GM10847 (cell line): ENCODE measurements around the gene TAMALIN.
A peak's percentile ranks its signal among the peaks of the same experiment; 100 is the strongest.

Experiments used
- POLR2A ChIP-seq: IDR thresholded peaks from 2 replicates; pipeline ENCODE4 v1.6.1; 2011; ENCODE audit not compliant: insufficient read length; ENCODE audit errors: extremely low read depth

The TAMALIN gene

GRCh38 chr12:52036587-52037171 lies 29.9 kb downstream of the TAMALIN start:
- TF ChIP-seq POLR2A = peak; percentile 31

GRCh38 chr12:52037248-52037861 lies 30.6 kb downstream of the TAMALIN start:
- TF ChIP-seq POLR2A = no peak

DNA sequence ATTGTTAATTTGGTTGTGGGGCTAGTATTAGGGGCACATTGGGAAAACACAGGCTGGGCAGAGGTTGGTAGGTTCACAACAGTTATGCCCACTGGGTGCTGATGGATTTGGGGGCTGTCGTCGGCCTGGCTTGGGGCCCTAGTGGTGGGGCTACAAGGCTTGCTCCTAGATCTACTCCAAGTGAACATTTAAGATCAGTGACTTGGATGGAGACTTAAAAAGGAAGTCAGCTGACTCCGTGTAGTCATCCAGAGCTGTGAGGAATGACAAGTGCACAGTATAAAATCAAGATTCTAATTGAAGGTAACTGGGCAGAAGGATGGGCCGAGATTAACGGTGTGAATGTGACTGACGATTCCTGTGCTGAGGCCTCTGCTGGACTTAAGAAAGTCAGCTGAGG lies 31.7 kb downstream of the TAMALIN start:
- TF ChIP-seq POLR2A = no peak

- TF ChIP-seq POLR2A = no peak
These were observed 34.3 kb downstream of the TAMALIN start for GRCh38 chr12:52041035-52041434.

DNA sequence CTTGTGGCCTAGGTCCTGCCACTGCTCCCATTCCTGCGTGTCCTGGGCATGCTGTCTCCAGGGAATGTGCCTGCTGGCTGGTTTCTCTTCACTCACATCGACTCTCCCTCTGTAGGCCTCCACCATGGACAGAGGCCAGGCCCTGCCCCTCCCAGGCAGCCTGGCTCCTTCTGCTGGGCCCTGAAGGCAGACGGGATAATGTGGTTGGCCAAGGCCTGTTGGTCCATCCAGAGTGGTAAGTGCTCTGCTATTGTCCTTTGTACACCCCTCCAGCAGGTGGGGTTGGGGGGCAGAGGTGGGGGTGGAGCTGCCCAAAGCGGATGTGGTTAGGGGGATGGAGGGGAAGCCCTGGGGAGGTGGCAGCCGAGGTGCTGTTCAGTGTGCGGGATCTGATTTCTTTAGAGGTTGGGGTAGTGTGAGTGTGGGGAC lies 35.0 kb downstream of the TAMALIN start:
- no peak for TF ChIP-seq POLR2A

DNA sequence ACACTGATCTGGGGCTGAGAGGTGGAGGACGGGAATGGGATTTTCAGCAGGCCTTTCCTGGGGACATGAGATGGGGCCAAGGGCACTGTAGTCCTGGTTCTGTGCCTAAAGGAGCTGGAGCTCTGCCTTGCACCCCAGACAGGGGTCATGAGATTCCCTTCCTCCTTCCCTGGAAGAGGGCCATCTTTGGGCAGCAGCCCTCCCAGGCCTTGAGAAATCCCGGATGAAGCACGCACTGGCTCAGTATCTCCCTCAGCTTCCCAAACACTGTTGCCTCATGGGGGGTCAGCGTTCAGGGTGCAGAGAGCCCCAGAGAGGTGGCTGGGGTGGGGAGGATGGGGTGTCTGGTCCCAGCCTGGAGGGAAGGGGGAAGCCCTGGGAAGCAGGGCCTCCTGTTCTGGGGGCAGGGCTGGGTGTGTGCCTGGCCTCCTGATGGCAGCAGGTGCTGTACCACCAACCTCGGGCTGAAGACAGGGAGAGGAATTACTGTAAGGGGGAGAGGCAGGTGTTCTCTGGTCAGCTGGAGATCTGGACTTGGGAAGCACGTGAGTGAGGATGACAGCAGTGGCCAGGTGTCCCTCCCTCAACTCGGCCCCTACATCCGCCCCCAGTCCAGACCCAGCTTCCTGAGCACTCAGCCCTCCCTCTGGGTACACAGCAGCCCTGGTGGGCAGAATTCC lies 36.1 kb downstream of the TAMALIN start:
- no peak for TF ChIP-seq POLR2A

GRCh38 chr12:52043386-52044212 lies 36.9 kb downstream of the TAMALIN start:
- TF ChIP-seq POLR2A = no peak

GRCh38 chr12:52044292-52044983 lies 37.7 kb downstream of the TAMALIN start:
- no peak for TF ChIP-seq POLR2A

- TF ChIP-seq POLR2A = no peak
These were observed 39.1 kb downstream of the TAMALIN start for GRCh38 chr12:52045794-52046199.

- no peak for TF ChIP-seq POLR2A
These were observed 40.1 kb downstream of the TAMALIN start for GRCh38 chr12:52046859-52047258.

DNA sequence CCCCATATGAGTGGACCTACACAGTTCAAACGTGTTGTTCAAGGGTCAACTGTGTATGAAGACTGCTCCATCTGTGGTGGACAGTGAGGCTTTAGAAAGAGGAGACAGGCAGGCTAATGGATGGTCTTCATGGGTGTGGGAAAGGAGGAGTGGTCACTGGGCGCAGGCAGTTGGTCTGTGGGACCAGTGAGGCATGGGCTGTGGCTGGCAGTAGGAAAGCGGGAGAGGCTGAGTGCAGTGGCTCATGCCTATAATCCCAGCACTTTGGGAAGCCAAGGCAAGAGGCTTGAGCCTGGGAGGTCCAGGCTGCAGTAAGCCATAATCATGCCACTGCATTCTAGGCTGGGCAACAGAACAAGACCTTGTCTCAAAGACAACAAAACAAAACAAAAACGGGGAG lies 42.5 kb downstream of the TAMALIN start:
- TF ChIP-seq POLR2A = no peak

DNA sequence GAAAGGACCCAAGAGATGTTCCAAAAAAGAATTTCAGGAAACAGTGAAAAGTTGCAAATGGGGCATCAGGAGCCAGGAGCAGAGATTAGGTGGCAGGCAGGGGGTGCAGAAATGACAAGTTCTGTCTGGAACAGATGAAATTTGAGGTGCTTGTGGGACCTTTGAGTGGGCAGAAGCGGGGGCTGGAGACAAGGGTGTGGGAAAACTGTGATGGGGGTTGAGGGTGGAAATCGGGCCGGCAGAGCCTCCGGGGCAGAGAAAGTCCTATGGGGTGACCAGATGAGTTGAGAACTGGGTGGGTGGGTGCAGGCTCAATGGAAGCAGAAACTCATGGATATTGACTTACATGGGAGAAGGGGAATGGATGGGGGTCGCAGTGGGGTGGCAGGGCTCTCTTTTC lies 42.9 kb downstream of the TAMALIN start:
- TF ChIP-seq POLR2A = no peak

GRCh38 chr12:52050116-52050757 lies 43.5 kb downstream of the TAMALIN start:
- TF ChIP-seq POLR2A = no peak

GRCh38 chr12:52050758-52051541 lies 44.2 kb downstream of the TAMALIN start, which contains the start of gene NR4A1:
TSS of gene NR4A1 (plus strand) at chr12:52051442. CDS start at chr12:52054329, 2,887 bp downstream.
- peak; percentile 72 for TF ChIP-seq POLR2A
